ENCODE results near the gene IL13. TPM values are rescaled to one million over a fixed set of nuclear protein-coding genes. Genes with fewer than 3 reads are reported as not detected.

IL13 gene
- total and polyA plus RNA-seq, 4 donors: 0.15 TPM; not detected in 3

DNA sequence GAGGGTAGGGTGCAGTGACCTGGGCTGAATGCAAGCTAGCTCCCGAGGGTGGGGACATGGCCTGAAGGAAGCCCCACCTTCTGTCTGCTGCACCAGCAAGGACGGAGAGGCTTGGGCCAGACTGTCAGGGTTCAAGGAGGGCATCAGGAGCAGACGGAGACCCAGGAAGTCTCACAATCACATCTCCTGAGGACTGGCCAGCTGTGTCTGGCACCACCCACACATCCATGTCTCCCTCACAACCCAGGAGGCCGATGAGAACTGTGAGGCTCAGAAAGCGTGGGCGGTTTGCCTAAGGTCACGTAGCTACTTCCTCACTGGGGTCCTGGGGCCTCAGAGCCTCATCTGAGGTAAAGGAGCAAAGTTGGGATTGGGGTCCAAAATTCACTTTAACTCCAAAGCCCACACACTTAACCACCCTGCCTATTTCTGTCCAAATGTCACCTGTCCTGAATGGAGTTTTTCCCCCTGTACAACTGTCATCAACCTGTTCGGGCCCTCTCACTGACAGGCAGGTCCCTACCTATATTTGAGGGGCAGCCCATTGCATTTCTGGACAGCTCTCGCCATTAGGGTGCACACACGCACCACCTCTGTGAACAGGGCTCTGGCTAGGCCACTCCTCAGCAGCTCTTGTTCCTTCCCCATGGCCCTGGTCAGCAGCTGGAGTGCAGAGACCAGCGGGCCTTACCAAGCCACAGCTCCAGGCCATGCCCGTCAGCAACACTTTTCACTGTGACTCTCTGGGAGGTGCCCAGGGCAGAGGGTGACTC lies 3.4 kb downstream of the IL13 start:
- no peaks in the 10 kb centered on the region for H3K27me3 ChIP-seq (ENCODE audit: control insufficient read depth in 1 of 2, insufficient read depth in 2 of 2, low read length in 1 of 2)
- no peak overlapping the region for H3K4me3 ChIP-seq (ENCODE audit: low read length in 2 of 2)
- H3K4me1 ChIP-seq (ENCODE audit: control insufficient read depth in 1 of 2, insufficient read depth in 2 of 2, low read length in 2 of 2): no peaks in the 10 kb centered on the region
- DNase-seq: peak in 1 of 2 donors; percentile 59
- no peak for ATAC-seq (ENCODE audit: low FRiP score)
- H3K36me3 ChIP-seq (ENCODE audit: control insufficient read depth in 1 of 2, insufficient read depth in 2 of 2, low read length in 1 of 2): no peaks in the 10 kb centered on the region
- 79 to 81% methylated on average over 12 of the region's 12 CpGs for WGBS, 2 donors
- intact Hi-C loops (cut with DNase I): no loop called here
- no peaks in the 10 kb centered on the region for H3K9me3 ChIP-seq (ENCODE audit: control insufficient read depth, low read length)
- no peak overlapping the region for H3K27ac ChIP-seq (ENCODE audit: low read depth in 1 of 2, low read length in 2 of 2)

DNA sequence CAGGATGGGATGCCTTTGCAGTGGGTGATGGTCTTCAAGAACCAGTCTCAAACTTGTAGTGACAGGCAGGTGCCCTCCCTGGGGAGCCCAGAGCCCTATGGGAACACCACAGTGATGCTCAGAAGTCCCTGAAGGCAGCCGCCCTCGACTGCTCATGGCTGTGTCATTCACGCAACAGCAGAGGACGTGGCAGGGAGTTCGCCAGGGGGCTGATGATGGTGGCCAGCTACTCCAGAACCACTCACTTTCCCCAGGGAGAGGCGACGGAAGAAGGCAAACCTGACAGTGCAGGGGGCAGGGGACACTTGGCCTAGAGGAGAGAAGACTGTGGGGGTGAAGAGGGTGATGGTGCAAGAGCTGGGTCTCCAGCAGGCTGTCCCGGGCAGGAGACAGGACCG lies 4.0 kb downstream of the IL13 start:
- Histone ChIP-seq H3K27ac (ENCODE audit: low read depth in 1 of 2, low read length in 2 of 2) (no peak overlapping the region), H3K36me3 (ENCODE audit: control insufficient read depth in 1 of 2, insufficient read depth in 2 of 2, low read length in 1 of 2) (no peaks in the 10 kb centered on the region), H3K27me3 (ENCODE audit: control insufficient read depth in 1 of 2, insufficient read depth in 2 of 2, low read length in 1 of 2) (no peaks in the 10 kb centered on the region), H3K9me3 (ENCODE audit: control insufficient read depth, low read length) (no peaks in the 10 kb centered on the region), H3K4me3 (ENCODE audit: low read length in 2 of 2) (no peak overlapping the region), H3K4me1 (ENCODE audit: control insufficient read depth in 1 of 2, insufficient read depth in 2 of 2, low read length in 2 of 2) (no peaks in the 10 kb centered on the region)
- 95 to 97% methylated on average over 9 of the region's 9 CpGs for WGBS, 2 donors
- ATAC-seq (ENCODE audit: low FRiP score) (no peak), DNase-seq (peak in 1 of 2 donors; percentile 68)
- intact Hi-C loops (cut with DNase I): no loop called here

DNA sequence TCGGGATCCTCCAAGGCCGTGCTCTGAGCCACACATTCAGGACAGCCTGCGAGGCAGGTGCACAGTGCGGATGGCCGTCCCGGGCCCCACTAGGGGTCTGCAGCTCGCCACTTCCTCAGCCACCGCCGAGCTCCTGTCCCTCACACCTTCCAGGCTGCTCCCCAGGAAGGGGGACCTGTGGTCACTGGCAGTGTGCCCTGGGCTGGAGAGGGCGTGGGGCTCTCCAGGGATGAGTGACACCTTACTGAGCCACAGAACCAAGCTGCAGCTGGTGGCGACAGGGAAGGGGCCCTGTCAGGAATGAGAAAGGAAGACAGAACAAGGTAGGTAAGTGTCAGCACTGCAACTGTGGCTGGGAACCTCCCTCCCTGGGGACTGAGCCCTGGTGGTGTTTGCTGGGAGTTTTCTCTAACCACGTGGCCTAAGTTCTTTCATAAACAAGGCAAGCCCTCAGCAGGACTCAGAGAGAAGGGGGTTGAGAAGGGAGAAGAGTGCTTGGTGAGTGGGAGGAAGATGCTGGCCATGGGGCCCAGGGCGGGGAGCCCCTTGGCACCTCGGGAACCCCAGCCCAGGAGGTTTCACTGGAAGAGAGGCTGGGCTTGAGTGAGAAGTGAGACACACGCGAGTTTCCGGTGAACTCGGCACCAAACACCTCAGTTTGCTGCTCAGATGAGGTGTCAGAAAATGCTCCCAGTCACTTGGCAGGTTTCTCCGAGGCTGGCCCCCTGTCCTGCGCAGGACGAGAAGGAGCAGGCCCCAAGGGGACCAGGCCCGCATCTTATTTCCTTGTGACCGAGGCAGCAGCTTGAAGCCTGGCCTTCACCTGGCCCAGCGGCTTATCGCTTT lies 5.2 kb downstream of the IL13 start:
- no peak for DNase-seq
- intact Hi-C loops (cut with DNase I): no loop called here
- H3K4me3 ChIP-seq (ENCODE audit: low read length in 2 of 2): no peak overlapping the region

DNA sequence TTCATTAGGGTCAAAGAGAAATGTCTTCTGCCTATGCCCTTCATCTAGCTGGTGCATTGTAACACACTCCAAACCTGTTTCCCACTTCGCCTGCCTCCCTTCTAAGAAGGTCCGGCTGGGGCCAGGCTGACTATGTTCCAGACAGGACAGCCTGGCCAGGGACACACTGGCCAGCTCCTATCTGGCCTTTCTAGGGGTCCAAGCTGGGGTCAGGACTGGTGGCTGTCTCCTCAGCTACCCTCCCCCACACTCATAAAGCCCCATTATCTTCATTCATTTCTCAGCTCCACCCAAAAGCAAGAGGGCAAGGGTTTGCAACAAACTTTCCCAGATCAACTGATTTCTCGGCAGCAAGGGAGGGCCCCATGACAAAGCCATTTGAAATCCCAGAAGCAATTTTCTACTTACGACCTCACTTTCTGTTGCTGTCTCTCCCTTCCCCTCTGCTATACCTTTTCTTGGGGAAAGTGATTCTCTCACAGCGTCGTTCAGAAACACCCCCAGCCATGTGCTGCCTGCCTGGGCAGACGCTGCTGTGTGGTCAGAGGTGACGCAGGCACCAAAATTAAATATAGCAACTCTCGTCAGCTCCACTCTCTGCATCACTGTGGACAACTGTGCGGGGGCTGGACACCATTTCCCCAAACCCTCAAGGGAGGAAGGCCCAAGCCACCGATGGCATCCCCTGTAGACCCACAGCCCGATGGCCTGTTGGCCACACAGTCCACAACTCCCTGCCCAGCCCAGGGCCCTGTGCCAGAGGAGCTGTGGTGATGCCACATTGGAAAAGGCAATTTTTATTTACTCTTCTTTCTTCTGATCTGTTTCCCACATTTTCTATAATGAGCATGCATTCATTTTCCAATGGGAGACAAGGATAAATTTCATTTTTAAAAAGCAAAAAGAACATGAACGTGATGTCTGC lies 6.1 kb downstream of the IL13 start:
- 88% methylated on average over 13 of the region's 13 CpGs for WGBS, 2 donors
- no peak for DNase-seq
- Histone ChIP-seq H3K36me3 (ENCODE audit: control insufficient read depth in 1 of 2, insufficient read depth in 2 of 2, low read length in 1 of 2) (no peaks in the 10 kb centered on the region), H3K4me3 (ENCODE audit: low read length in 2 of 2) (no peak overlapping the region), H3K27me3 (ENCODE audit: control insufficient read depth in 1 of 2, insufficient read depth in 2 of 2, low read length in 1 of 2) (no peaks in the 10 kb centered on the region), H3K27ac (ENCODE audit: low read depth in 1 of 2, low read length in 2 of 2) (no peak overlapping the region), H3K9me3 (ENCODE audit: control insufficient read depth, low read length) (no peaks in the 10 kb centered on the region), H3K4me1 (ENCODE audit: control insufficient read depth in 1 of 2, insufficient read depth in 2 of 2, low read length in 2 of 2) (no peaks in the 10 kb centered on the region)
- intact Hi-C loops (cut with DNase I): no loop called here
- ATAC-seq (ENCODE audit: low FRiP score): no peak

More for the DNA sequence above, 5.2 kb downstream of the IL13 start:
- Histone ChIP-seq H3K9me3 (ENCODE audit: control insufficient read depth, low read length) (no peaks in the 10 kb centered on the region), H3K4me1 (ENCODE audit: control insufficient read depth in 1 of 2, insufficient read depth in 2 of 2, low read length in 2 of 2) (no peaks in the 10 kb centered on the region), H3K27me3 (ENCODE audit: control insufficient read depth in 1 of 2, insufficient read depth in 2 of 2, low read length in 1 of 2) (no peaks in the 10 kb centered on the region), H3K27ac (ENCODE audit: low read depth in 1 of 2, low read length in 2 of 2) (no peak overlapping the region), H3K36me3 (ENCODE audit: control insufficient read depth in 1 of 2, insufficient read depth in 2 of 2, low read length in 1 of 2) (no peaks in the 10 kb centered on the region)
- ATAC-seq (ENCODE audit: low FRiP score): no peak
- WGBS, 2 donors: 80 to 82% methylated on average over 25 of the region's 25 CpGs

DNA sequence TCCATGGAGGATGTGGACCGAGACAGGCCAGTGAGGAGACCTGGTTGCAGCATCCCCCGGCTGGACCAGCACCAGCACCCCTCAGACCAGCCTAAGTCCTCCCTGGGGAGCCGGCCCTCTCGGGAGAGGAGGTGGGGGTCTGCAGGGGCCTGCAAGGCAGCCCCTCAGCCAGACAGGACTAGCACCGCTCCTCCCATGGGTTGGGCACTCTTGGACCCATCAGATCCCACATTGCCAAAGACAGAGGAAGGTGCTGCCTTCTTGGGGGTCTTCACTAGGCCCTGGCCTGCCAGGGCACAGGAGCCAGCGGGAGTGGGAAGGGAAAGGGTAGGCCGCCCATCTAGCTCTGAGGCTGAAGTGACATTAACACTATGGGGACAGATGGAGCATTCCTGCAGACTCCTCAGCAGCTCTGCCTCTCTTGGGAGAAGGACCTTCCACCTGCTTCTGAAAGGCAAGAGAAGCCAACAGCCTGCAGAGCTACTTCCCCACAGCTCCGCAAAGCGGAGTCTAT lies 6.8 kb downstream of the IL13 start:
- Histone ChIP-seq H3K9me3 (ENCODE audit: control insufficient read depth, low read length) (no peaks in the 10 kb centered on the region), H3K27ac (ENCODE audit: low read depth in 1 of 2, low read length in 2 of 2) (no peak overlapping the region), H3K4me1 (ENCODE audit: control insufficient read depth in 1 of 2, insufficient read depth in 2 of 2, low read length in 2 of 2) (no peaks in the 10 kb centered on the region), H3K27me3 (ENCODE audit: control insufficient read depth in 1 of 2, insufficient read depth in 2 of 2, low read length in 1 of 2) (no peaks in the 10 kb centered on the region), H3K36me3 (ENCODE audit: control insufficient read depth in 1 of 2, insufficient read depth in 2 of 2, low read length in 1 of 2) (no peaks in the 10 kb centered on the region), H3K4me3 (ENCODE audit: low read length in 2 of 2) (no peak overlapping the region)
- ATAC-seq (ENCODE audit: low FRiP score) (no peak), DNase-seq (no peak)
- intact Hi-C loops (cut with DNase I): no loop called here
- 98 to 100% methylated on average over 9 of the region's 9 CpGs for WGBS, 2 donors

DNA sequence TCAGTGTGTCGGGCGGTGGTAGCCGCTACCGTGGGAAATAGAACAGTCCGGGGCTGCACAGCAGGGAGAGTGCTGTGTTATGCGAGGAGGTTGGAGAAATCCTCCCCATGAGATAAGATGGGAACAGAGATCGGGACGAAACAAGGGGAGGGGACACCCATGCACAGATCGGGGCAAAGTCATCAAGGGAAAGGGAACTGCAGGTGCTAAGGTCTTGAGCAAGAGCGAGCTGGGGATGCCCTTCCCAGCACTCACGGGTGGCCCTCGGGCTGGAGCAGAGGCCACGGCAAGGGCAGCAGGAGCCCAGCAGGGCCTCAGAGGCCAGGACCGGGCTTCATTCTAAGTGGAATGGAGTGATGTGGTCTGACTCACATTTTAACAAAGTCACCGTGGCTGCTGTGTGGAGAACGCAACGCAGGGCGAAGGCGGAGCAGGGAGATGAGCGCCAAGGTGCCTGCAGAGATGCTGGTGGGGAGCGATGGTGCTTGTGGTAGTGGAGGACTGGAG lies 7.7 kb downstream of the IL13 start:
- H3K36me3 ChIP-seq (ENCODE audit: control insufficient read depth in 1 of 2, insufficient read depth in 2 of 2, low read length in 1 of 2): no peaks in the 10 kb centered on the region
- no peaks in the 10 kb centered on the region for H3K4me1 ChIP-seq (ENCODE audit: control insufficient read depth in 1 of 2, insufficient read depth in 2 of 2, low read length in 2 of 2)
- DNase-seq: no peak
- ATAC-seq (ENCODE audit: low FRiP score): no peak
- intact Hi-C loops (cut with DNase I): no loop called here
- WGBS, 2 donors: 94 to 96% methylated on average over 21 of the region's 21 CpGs
- H3K27me3 ChIP-seq (ENCODE audit: control insufficient read depth in 1 of 2, insufficient read depth in 2 of 2, low read length in 1 of 2): no peaks in the 10 kb centered on the region
- H3K9me3 ChIP-seq (ENCODE audit: control insufficient read depth, low read length): no peaks in the 10 kb centered on the region
- no peak overlapping the region for H3K4me3 ChIP-seq (ENCODE audit: low read length in 2 of 2)
- H3K27ac ChIP-seq (ENCODE audit: low read depth in 1 of 2, low read length in 2 of 2): no peak overlapping the region

DNA sequence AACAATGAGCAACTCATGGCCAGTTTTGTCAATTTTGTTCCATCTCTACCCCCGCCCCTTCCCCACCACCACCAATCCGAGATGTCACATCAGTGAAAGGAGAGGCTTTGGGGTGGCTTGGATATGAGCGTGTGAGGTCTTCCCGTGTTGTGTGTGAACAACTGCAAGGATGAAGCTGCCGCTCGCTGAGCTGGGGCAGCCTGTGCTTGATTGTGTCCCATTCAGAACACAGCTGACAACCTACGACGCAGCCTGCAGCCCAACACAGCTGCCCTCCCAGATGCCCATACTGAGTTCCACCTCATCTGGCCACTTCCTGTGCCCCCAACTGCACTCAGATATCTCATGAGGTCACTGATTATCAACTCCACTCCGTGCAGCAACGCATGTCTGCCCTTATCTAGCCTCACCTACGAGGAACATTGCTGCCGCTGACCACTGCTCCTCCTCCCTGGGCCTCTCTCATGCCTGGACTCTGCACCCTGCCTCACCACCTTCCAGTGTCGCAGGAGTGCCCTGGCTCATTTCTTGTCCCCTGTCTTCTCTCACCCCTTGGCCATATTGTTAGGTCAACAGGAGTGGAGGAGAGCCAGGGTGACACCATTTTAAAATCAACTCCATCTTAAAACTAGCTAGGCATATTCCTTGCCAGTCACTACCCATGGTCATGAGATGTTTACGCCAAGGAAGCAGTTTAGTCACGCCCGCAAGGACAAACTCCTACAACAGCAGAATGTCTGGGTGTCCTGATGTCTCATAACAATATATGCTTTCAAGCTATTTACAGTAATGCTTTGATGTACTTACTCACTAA lies 8.5 kb downstream of the IL13 start:
- WGBS, 2 donors: 90 to 94% methylated on average over 16 of the region's 16 CpGs
- H3K4me3 ChIP-seq (ENCODE audit: low read length in 2 of 2): no peak overlapping the region
- no peaks in the 10 kb centered on the region for H3K9me3 ChIP-seq (ENCODE audit: control insufficient read depth, low read length)
- ATAC-seq (ENCODE audit: low FRiP score): no peak
- no peak for DNase-seq
- H3K27ac ChIP-seq (ENCODE audit: low read depth in 1 of 2, low read length in 2 of 2): no peak overlapping the region
- intact Hi-C loops (cut with DNase I): no loop called here
- no peaks in the 10 kb centered on the region for H3K36me3 ChIP-seq (ENCODE audit: control insufficient read depth in 1 of 2, insufficient read depth in 2 of 2, low read length in 1 of 2)
- H3K4me1 ChIP-seq (ENCODE audit: control insufficient read depth in 1 of 2, insufficient read depth in 2 of 2, low read length in 2 of 2): no peaks in the 10 kb centered on the region
- no peaks in the 10 kb centered on the region for H3K27me3 ChIP-seq (ENCODE audit: control insufficient read depth in 1 of 2, insufficient read depth in 2 of 2, low read length in 1 of 2)

Data from aorta (tissue), 5 donors.